Measurements from ENCODE around the gene ANKS3.

ANKS3 gene, protein sequence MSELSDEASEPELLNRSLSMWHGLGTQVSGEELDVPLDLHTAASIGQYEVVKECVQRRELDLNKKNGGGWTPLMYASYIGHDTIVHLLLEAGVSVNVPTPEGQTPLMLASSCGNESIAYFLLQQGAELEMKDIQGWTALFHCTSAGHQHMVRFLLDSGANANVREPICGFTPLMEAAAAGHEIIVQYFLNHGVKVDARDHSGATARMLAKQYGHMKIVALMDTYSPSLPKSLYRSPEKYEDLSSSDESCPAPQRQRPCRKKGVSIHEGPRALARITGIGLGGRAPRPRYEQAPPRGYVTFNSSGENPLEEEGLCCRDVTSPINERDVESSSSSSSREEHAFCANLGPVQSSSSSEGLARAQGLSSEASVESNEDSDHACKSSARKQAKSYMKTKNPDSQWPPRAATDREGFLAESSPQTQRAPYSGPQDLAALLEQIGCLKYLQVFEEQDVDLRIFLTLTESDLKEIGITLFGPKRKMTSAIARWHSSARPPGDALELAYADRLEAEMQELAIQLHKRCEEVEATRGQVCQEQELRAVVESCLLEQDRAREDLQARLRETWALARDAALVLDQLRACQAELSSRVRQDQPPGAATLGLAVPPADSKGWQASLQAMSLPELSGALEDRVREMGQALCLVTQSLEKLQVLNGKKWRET
- total RNA-seq: 16.9 to 23.4 reads per million in 2 donors

DNA sequence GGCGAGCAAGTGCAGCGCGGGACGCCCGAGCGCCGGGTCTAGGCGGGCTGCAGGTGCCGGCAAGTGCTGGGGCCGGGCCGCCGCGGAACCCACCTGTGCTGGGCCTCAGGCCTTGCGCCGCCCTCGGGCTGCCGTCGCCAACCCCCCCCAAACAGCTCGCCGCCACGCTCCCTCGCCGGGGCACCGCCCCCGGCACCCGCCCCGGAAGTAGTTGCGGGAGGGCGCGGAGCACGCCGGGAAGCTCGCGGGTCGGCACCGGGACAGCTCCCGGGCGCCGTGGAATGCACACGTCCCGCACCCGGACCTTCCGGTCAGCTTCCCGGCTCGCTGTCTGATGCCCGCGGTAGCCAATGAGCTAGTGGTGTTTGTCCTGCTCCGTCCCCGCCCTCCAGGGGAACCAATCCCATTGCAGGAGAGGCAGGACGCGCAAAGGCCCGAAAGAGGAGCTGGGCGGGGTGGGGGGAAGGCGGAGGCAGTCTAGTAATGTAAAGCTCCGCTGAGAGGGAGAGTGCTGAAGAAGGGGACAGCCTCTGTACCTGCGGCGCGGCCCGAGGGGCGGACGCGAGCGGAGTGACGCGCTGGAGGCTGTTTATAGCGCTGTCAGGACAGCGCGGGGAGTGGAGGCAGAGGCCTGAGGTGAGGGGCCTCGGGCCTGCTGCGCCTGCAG is at the start of gene ANKS3, which contains the start of gene DNAAF8:
Gene ANKS3, minus strand, starts transcription at position 209 of the 667 bp plus-strand sequence. CDS start 4,122 bp downstream, outside the sequence.
Gene DNAAF8, plus strand, starts transcription at position 475 of the 667 bp plus-strand sequence. CDS start 1,978 bp downstream, outside the sequence.
- peak; percentile 73 for DNase-seq

DNA sequence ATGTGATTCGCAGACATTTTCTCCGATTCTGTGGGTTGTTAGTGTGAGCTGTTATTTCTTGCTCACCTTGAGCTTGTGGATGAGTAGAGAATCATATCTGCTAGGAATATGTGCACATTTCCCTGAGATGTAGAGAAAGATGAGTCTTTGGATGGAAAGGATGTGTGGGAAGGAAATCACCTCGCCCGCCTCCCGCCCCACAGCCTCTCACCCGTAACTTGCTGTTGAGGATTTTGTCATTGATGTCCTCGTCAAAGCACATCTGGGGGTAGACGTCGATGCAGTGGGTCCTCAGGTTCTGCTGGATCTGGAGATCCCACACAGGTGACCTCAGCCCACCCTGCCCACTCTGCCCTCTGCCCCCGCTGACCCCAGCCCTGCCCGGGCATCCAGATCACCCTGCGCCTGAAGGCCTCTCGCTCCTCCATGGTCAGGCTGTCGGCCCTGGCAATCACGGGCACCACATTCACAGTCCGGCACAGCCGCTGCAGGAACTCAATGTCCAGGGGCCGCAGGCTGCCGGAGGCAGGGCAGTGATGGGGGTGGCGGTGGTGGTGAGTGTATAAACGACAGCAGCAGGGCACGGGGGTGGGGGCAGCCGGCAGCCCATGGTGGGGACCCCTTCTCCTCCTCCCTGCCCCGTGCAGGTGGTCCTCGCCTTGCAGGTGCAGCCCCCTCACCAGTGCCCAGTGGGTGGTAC is 49.3 kb upstream of the ANKS3 start:
- DNase-seq: no peak

DNA sequence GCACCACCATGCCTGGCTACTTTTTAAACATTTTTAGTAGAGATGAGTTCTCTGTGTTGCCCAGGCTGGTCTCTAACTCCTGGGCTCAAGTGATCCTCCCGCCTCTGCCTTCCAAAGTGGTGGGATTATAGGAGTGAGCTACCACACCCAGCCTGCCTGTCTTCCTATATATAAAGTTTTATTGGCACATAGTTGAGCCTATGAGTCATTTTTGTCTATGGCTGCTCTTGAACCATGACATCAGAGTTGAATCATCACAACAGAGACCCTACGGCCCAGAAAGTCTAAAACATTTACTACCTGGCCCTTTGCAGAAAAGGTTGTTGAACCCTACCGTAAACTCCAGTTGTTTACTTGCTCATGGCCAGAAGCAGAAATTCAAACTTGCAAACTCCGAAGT is 46.2 kb upstream of the ANKS3 start:
- DNase-seq: no peak

DNA sequence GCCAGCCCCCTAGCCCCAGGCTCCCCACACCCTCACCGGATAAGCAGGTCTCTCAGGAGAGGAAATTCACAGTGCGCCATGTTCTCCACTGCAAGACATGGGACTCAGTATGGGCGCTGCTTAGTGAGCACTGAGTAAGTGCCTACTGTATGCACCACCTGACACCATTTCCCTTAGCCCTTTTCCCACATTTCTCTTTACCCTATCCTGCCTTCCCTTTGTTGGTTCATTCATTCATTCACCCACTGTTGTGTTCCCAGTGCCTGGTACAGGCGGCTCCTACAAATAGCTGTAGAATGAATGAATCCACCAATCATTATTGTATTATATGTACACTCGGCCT is 44.0 kb upstream of the ANKS3 start:
- DNase-seq: no peak

DNA sequence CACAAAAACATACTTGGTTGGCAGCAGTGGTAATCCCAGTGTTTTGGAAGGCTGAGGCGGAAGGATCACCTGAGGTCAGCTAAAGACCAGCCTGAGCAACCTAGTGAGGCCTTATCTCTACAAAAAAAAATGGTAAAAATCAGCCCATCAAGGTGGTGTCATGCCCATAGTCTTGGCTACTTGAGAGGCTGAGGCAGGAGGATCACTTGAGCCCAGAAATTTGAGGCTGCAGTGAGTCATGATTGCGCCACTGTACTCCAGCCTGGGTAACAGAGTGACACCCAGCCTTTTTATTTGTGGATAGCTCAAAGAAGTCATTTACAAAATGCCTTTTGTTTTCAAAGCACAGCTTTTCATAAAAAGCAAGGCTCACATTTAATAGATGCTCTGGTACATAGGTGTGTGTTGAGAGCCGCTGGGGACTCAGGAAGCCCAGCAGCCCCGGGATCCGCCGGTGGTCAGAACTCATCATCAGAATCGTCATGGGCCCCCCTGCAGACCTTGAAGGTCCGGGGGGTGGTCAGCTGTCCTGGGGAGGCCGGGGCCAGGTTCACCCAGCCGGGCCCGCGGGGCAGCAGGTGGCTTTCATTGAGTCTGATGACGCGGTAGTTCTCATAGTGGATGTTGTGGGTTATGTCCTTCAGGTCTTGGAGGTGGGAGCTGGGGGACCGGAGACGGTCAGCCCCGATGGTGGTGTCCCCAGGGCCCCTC is 43.4 kb upstream of the ANKS3 start:
- no peak for DNase-seq

DNA sequence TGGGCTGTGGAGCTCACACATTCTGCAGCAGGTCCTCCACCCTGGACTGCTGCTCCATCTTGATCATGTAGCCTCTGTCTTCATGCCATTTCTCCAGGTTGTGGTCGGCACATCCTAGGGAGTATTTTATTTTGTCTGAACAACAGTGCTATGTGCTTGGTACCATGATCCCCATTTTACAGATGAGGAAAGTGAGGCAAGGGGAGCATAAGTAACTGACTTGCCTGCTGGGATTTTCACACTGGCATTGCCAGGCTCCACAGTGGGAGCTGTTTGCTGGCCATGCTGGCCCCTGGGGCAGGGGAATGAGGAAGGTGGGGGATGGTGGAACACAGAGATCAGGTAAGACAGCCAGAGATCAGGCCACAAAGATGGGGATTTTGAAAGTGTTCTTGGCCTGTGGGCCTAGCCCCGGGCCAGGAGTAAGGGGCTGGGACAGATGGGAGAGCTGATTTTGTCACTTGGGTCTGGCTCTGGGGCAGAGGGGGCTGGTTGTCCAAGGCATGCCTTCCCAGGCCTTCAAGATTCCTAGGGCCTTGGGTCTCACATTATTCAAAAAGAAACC is 42.2 kb upstream of the ANKS3 start:
- no peak for DNase-seq

DNA sequence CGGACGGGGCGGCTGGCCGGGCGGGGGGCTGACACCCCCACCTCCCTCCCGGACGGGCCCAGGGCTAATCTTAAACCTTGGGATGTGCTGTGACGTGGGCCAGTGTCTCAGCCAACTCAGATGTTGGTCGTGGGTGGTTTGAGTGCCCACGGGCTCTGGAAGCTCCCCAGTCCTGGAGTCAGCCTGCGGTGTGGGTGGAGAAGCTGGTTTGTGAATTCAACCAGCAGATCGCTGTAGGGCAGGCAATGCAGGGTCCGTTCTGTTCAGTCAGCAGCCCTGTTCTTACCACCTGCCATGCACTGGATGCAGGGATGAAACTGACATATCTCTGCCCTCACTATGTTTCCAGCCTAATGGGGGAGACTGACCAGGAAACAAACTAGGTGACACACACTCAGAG is 40.9 kb upstream of the ANKS3 start:
- no peak for DNase-seq

DNA sequence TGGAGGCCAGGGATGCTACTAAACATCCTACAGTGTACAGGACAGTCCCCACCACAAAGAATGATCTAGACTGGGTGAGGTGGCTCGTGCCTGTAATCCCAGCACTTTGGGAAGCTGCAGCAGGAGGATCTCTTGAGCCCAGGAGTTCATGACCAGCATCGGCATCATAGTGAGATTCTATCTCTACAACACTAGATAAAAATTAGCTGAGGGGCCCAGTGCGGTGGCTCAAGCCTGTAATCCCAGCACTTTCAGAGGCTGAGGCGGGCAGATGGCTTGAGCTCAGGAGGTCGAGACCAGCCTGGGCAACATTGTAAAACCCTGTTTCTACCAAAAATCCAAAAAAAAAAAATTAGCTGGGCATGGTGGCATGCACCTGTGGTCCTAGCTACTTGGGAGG is 38.3 kb upstream of the ANKS3 start:
- DNase-seq: no peak

DNA sequence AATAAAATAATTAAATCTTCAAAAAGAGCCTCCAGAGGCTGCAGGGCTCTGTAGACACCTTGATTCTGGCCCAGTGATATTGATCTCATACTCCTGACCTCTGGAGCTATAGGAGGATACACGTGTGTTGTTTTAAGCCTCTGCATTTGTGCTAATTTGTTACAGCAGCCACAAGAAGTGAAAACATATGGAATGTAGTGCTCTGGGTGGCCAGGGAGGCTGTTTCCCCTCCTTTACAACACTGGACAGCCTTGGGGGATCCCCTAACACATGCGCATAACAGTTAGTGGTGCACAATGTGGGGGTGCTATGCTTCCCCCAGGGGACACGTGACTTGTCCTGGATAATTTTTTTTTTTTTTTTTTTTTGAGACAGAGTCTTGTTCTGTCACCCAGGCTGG is 37.6 kb upstream of the ANKS3 start:
- DNase-seq: no peak

DNA sequence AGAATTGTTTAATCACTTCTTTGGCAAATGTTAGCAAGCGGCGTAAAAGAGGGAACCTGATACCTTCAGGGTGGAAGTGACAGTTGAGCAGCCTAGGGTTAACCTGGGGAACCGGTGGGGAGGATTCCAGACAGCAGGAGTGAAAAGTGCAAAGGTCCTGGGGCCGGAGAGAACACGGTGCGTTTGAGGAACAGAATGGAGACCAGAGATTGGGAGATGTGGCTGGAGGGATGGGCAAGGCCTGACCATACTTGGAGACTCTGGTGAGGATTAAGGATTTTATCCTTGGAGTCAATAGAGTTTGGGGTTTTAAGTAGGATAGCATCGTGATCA is 35.2 kb upstream of the ANKS3 start:
- DNase-seq: no peak

DNA sequence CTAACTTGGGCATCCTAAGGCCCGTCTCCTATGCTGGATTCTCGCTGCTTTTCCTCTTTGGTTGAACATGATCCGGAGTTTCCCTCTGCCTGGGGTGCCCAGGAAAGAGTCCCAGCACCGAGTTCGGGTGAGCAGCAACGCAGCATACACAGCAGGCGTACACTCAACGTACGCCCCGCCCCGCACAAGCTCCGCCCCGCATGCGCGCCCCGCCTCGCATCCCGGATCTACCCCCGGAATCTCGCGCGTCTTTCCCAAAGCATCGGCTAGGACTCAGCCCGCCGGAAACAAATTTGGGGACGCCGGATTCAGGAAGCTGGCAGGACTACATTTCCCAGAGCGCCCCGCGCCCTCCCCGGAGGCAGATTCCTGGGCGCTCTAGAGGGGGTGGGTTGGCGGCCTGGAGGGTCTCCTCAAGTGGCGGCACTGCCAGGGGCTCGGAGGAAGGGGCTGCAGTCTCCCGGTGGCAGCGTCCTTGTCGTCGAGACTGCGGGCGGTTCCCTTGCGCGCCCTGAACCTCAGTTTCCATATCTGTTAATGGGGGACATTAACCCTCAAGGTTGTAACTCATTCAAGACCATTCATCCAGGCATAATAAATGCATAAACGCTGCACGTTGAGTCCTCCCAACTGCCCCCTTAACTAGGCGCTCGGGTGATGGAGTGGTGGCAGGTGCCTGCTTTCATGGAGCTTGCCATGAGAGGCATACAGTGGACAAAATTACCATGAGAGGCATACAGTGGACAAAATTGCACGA is 34.7 kb upstream of the ANKS3 start:
- peak; percentile 72 for DNase-seq

DNA sequence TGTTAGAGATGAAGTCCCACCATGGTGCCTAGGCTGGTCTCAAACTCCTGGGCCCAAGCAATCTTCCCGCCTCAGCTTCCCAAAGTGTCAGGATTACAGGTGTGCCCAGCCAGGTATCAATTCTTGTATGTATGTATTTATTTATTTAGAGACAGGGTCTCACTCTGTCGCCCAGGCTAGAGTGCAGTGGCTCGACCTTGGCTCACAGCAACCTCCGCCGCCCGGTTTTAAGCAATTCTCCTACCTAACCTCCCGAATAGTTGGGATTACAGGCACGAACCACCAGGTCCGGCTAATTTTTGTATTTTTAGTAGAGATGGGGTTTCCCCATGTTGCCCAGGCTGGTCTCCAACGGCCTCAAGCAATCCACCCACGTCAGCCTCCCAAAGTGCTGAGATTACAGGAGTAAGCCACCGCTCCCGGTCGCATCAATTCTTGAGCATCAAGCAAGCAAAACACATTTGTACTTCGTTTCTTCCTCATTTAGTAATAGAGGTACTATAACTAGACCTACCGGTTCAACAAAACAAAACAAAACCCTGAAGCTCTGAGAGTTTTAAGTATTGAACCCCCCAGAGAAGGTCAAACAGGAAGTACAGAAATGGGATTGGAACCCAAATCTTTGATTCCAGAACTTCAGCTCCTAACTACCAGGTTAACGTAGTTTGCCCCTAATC is 33.9 kb upstream of the ANKS3 start:
- no peak for DNase-seq

DNA sequence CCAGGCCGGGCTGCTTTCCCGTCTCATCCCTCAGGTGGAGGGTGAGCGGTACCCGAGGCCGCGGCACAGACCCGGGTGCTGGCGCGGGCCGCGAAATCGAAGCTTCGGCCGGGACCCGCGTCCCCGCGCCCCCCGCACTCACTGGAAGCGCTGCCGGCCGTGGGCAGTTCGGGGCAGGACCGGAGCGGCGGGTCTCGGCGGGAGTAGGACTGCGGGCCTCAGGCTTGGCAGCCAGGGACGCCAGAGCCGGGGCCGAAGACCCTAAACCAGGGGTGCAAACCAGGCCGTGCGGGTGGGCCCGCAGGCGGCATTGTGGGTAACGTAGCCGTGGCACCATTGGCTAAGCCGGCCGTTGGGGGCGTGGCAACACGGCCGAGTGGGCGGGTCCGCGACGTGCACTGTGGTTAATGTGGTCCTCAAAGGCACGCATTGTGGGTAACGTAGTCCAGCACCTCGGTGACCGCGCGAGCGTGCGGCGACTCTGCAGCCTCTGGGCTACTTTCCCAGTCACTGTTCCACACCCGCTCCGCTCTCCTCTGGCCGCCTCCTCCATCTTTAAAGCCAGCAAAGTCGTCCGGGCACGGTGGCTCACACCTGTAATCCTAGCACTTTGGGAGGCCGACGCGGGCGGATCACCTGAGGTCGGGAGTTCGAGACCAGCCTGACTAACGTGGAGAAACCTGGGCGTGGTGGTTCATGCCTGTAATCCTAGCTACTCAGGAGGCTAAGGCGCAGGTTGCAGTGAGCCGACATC is 33.0 kb upstream of the ANKS3 start, which contains the start of gene ZNF500:
Gene ZNF500, minus strand, starts transcription at position 288 of the 754 bp plus-strand sequence. CDS start 1,184 bp downstream, outside the sequence.
- peak; percentile 92 for DNase-seq

DNA sequence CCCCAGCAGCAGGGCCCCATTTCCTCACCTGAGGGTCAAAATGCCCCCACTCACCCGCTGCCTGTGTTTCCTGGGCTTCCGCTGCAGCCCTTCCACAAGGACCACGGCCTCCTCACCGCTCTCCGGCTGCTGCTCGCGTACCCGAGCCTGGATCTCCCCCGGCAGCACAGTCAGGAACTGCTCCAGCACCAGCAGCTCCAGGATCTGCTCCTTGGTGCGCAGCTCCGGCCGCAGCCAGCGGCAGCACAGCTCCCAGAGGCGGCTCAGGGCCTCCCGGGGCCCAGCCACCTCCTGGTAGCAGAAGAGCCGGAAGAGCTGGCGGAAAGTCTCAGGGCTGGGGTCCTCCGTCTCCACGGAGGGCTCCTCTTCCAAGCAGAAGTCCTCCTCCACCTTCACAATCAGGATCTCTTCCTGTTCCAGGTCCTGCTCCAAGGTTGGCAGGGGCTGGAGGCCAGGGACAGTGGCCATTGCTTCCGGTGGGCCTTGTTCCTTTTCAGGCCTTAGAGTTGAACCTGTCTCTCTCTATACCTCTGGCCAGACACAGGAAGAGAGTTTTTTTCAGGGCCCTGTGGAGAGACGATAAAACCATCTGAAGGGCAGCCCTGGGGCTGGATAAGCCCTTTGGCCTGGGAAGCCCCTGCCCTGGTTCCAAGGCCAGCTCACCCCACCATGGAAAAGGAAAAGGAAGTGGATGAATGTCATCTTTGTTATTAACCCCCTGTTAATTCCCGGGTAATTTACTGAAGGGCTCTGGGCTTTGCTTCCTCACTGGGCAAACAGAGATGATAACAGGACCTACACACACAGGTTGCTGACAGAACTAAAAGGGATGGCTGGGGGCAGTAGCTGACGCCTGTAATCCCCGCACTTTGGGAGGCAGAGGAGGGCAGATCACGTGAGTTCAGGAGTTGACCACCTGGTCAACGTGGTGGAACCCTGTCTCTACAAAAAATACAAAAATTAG is 31.7 kb upstream of the ANKS3 start:
- no peak for DNase-seq

DNA sequence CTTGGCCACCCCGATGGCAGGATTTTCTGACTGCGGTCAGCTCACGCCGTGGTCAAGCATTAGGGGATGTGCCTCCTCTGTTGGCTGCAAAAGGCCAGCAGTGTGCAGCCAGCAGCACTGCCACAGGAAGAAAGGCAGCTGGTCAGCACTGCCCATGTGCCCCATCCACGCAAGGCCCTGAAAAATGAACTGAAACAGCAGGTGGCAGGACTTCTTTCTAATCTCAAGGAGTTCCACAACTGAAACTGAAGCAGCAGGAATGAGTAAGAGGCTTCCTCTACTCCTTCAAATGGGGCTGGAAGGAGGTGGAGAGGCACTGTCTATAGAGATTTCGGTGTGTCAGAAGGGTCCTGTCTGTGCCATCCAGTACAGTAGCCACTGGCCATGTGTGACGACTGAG is 29.7 kb upstream of the ANKS3 start:
- no peak for DNase-seq

DNA sequence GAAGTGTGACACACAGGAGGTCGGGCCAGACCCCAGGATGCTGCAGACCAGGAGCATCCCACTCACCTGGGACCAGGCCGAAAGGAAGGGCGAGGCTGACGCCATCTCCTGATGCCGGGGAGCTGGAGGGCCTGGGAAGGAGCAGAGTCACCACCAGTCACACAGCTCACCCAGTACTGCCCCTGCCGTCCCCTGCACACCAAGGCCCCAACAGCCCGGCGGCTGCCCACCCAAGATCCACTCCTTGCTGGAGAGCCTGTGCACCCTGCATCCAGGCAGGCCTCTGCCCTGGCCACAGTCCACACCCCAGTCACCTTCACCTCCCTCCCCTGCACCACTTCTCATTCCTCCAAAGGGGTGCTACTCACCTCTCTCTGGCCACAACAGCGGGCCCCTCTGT is 28.1 kb upstream of the ANKS3 start:
- no peak for DNase-seq

DNA sequence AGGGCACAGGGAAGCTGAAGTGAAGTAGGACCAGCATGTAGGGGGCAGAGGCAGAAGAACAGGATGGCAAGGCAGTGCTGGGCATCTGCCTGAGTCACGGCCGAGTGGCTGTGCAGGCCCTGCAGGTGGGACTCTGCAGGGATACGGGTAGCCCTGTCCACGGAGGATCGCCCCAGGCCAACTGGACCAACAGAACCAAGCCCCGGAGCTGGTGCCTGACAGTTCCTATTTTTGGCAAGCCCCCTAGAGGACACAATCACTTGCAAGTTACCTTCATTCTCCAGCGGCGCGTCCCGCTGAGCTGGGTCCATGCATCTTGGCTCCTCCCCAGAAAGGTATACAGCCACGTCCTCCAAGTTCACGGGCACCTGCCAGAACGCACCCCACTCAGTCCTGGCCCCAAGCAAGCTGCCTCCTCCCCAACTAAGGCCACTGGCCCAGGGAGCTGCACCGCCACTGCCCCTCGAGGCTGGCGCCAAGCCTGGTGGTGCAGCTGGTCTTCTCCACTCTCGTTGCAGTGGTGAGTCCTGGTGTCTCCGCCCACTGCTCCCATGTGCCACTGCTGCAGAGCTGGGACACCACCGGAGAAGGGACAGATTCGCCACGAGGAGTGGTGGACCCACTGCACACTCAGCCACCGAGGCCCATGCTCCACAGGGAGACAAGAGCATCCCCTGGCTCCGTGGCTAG is 26.3 kb upstream of the ANKS3 start:
- DNase-seq: no peak

DNA sequence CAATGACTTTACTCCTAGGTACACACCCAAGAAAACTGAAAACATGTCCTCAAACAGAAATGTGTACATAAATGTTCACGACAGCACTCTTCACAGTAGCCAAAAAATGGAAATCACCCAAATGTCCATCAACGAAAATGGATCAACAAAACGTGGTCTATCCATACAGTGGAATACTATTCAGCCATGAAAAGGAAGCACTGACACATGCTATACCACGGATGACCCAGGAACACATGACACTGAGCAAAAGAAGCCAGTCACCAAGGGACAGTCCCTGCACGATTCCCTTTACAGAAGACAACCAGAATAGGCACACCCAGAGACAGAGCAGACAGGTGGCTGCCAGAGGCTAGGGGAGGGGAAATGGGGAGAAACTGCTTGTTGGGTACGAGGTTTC is 21.6 kb upstream of the ANKS3 start:
- DNase-seq: no peak
